ENCODE data around the gene ZNF557.

The ZNF557 gene

GRCh38 chr19:7076151-7076550 lies 6.6 kb downstream of the ZNF557 start:
- DNase-seq = no peak

GRCh38 chr19:7078008-7078407 lies 8.5 kb downstream of the ZNF557 start:
- DNase-seq = no peak

GRCh38 chr19:7083076-7083956 lies 13.8 kb downstream of the ZNF557 start:
- no peak for DNase-seq

GRCh38 chr19:7088999-7089398 lies 19.5 kb downstream of the ZNF557 start:
- no peak for DNase-seq

GRCh38 chr19:7098096-7098495 lies 28.6 kb downstream of the ZNF557 start:
- no peak for DNase-seq

- peak; percentile 88 for DNase-seq
Measured at GRCh38 chr19:7098701-7099596, 29.4 kb downstream of the ZNF557 start.

- DNase-seq = peak; percentile 80
Measured at GRCh38 chr19:7099597-7099921, 30.1 kb downstream of the ZNF557 start.

GRCh38 chr19:7101498-7102253 lies 32.2 kb downstream of the ZNF557 start:
- DNase-seq = no peak

GRCh38 chr19:7104747-7105447 lies 35.4 kb downstream of the ZNF557 start:
- no peak for DNase-seq

GRCh38 chr19:7106711-7107657 lies 37.5 kb downstream of the ZNF557 start:
- DNase-seq = no peak

GRCh38 chr19:7109678-7110289 lies 40.3 kb downstream of the ZNF557 start:
- no peak for DNase-seq

GRCh38 chr19:7112675-7113074 lies 43.2 kb downstream of the ZNF557 start:
- no peak for DNase-seq

- no peak for DNase-seq
Measured at GRCh38 chr19:7113233-7113632, 43.7 kb downstream of the ZNF557 start.

GRCh38 chr19:7115721-7116120 lies 46.2 kb downstream of the ZNF557 start:
- DNase-seq = no peak

GRCh38 chr19:7117248-7117647 lies 47.7 kb downstream of the ZNF557 start:
- DNase-seq = no peak

GRCh38 chr19:7119582-7119981 lies 50.1 kb downstream of the ZNF557 start:
- no peak for DNase-seq

GRCh38 chr19:7120499-7120898 lies 51.0 kb downstream of the ZNF557 start:
- no peak for DNase-seq

GRCh38 chr19:7122701-7123100 lies 53.2 kb downstream of the ZNF557 start:
- no peak for DNase-seq

- no peak for DNase-seq
Measured at GRCh38 chr19:7124782-7125181, 55.3 kb downstream of the ZNF557 start.

- no peak for DNase-seq
Measured at GRCh38 chr19:7125221-7125620, 55.7 kb downstream of the ZNF557 start.

GRCh38 chr19:7126132-7126531 lies 56.6 kb downstream of the ZNF557 start:
- DNase-seq = no peak

All from stimulated activated CD4-positive, alpha-beta T cell treated with anti-CD3 and anti-CD28 coated beads, Interleukin-12 subunit alpha, Interleukin-12 subunit beta, amount 100 ng/mL, for 4 hours (primary cell).